SIG-M5 (cell line): ENCODE measurements around the gene MIPOL1.
"Not testable (repeated sequence)": the region's sequence is repeated elsewhere in the genome, so short reads cannot be mapped to it uniquely, and the experiment has no call there.

Experiments used
- DNase-seq: peaks from one replicate; lab custom pipeline; 2025; lab: John Stamatoyannopoulos, UW

MIPOL1 gene

GRCh38 chr14:37284760-37285159 is 87.0 kb downstream of the MIPOL1 start:
- no peak for DNase-seq

DNA sequence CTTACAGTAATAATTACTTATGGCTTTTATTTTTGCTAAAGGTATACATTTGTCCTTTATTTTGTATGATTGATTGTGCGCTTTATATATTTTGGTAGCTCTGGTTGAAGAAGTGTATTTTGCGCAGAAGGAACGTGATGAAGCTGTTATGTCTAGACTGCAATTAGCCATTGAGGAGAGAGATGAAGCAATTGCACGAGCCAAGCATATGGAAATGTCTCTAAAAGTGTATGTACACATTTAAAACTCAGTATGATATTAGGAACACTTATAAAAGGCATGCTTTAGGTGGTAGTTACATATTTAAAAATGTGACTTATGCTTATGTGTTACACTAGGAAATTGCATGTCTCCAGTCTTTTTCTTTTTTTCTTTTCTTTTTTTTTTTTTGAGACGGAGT is 87.5 kb downstream of the MIPOL1 start:
- DNase-seq, result no peak

DNA sequence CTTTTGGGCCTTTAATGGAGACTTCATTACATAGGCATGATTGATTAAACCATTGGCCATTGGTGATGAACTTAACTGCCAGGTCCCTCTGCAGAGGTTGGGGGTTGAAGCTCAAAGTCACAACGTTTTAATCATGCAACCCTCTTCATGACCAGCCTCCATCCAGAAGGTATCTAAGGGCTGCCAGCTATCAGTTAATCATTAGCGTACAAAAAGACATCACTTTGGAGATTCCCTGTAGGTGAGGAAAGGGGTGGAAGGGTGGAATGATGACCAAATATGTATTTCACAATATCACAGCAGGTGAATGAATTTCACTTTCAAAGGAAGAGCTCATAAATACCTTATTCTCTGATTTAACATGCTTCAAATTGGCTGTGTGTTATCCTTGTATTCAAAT is 92.0 kb downstream of the MIPOL1 start:
- DNase-seq, result no peak

- DNase-seq, result not testable (repeated sequence)
These were observed 97.5 kb downstream of the MIPOL1 start for GRCh38 chr14:37295262-37295661.

DNA sequence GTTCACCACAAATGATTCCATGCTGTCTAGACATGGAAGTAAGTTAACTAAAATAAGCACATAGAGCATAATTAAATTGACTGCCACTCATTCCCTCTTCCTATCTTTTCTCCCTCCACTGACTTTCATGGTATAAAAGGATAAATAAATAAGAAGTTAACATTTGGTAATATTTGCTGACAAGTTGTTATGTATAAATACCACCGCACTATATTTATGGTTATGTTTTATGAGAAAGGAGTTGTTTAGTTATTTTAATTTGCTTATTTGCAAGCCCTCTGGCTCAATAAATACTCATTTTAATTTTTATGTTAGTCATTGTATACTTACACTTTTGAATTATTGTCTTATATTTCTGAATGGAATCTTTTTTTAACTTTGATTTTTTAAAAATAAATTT is 113.5 kb downstream of the MIPOL1 start:
- DNase-seq, result no peak

DNA sequence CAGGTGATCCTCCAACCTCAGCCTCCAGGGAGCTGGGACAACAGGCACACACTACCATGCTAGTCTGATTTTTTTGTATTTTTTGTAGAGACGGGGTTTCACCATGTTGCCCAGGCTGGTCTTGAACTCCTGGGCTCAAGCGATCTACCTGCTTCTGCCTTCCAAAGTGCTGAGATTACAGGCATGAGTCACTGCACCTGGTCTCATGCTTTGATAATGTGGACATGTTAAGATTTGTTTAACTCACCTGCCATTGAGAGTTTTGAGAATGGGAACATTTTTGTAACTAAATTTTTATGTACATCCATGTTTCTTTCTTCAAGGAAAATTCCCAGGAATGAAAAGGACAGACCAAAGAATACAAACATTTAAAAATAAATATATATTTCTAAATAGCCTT is 121.2 kb downstream of the MIPOL1 start:
- no peak for DNase-seq

GRCh38 chr14:37320106-37320505 is 122.4 kb downstream of the MIPOL1 start:
- DNase-seq, result no peak

DNA sequence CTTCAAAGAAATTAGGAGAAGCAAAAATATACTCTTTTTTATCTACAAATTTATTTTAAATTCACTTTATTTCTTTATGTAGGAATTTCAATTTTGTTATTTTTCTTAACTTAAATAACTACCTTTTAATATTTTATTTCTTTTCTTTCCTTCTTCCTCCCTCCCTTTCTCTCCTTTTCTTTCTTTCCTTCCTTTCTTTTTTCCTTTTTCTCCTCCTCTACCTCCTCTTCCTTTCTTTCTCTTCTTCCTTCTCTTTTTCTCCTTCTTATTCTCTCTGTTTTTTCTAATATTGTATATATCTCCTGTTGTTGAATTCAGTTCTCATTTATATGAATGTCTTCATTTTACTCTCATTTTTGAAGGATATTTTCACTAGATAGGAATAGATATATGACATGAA is 127.6 kb downstream of the MIPOL1 start:
- DNase-seq, result no peak

DNA sequence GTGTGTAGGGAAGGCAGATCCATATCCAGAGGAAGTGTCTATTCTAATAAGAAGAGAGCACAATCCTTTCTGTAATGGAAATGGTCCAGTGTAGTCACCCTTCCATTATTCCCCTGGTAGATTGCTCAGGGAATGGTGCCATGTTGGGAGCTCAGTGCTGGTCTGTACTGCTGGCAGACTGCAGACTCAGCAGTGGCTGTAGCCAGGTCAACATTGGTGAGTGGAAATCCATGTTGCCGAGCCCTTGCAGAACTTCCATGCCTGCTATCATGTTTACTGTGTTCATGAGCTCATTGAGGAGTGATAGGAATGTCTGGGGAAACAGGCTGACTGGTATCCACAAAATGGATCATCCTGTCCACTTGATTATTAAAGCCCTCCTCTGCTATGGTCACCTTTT is 128.7 kb downstream of the MIPOL1 start:
- no peak for DNase-seq

DNA sequence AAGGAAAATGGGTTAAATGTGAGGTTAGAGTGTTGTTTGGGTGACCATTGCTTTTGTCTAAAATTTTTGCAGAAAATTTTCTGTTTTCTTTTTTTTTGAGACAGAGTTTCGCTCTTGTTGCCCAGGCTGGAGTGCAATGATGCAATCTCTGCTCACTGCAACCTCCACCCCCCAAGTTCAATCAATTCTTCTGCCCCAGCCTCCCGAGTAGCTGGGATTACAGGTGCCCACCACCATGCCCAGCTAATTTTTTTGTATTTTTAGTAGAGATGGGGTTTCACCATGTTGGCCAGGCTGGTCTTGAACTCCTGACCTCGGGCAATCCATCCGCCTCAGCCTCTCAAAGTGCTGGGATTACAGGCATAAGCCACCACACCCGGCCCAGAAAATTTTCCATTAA is 130.2 kb downstream of the MIPOL1 start:
- not testable (repeated sequence) for DNase-seq

GRCh38 chr14:37328673-37329072 is 130.9 kb downstream of the MIPOL1 start:
- DNase-seq, result no peak

DNA sequence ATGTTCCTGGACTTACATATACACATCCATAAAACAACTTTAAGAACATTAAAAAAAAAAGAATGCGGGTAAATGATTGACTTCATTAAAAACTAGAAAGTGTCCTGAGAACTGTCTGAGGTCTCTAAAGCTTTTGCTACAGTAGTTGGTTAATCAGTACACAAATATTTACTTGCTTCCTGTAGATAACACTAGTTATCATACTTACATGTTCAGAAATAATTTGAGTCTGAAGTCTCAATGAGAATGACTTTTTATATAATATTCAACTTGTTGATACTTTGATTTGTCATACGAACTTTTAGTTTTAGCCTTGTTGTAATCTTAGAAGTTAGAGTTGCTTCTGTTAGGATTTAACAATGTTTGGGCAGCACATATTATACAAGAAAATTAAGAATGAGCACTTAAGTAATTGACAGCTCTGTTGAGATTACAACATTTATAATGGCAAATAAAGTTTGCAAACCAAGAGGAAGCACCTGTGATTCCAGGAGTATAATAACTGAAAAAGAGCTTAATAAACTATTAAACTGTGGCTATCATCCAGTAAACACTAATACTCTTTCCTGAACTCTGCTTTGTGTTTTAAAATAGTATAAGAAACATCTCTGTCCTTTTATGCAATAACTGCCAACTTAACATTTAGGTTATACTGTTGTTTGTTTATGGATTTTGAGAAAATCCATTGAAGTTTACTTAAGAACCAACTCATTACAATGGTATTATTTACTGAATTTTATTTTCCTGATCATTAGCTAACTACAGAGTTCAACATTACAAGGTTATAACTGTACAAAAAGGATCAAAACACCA is 131.7 kb downstream of the MIPOL1 start:
- DNase-seq, result no peak

DNA sequence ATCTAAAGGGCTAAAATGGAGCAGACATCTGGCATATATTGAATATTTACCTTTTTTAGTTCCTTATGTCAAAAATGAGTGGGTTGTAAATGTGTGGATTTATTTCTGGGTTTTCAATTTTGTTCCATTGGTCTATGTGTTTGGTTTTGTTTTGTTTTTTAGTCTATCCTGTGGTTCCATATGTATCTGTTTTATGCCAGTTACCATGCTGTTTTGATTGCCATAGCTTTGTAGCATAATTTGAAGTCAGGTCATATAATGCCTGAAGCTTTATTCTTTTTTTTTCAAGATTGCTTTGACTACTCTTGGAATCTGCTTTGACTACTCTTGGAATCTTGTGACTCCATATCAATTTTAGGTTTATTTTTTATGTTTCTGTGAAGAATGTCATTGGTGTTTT is 133.2 kb downstream of the MIPOL1 start:
- DNase-seq, result no peak

GRCh38 chr14:37340353-37340752 is 142.6 kb downstream of the MIPOL1 start:
- no peak for DNase-seq

- DNase-seq, result no peak
These were observed 145.8 kb downstream of the MIPOL1 start for GRCh38 chr14:37343307-37344094.

- DNase-seq, result no peak
These were observed 165.9 kb downstream of the MIPOL1 start for GRCh38 chr14:37363661-37364060.

GRCh38 chr14:37369425-37369824 is 171.7 kb downstream of the MIPOL1 start:
- no peak for DNase-seq

- no peak for DNase-seq
These were observed 177.8 kb downstream of the MIPOL1 start for GRCh38 chr14:37375566-37375965.

DNA sequence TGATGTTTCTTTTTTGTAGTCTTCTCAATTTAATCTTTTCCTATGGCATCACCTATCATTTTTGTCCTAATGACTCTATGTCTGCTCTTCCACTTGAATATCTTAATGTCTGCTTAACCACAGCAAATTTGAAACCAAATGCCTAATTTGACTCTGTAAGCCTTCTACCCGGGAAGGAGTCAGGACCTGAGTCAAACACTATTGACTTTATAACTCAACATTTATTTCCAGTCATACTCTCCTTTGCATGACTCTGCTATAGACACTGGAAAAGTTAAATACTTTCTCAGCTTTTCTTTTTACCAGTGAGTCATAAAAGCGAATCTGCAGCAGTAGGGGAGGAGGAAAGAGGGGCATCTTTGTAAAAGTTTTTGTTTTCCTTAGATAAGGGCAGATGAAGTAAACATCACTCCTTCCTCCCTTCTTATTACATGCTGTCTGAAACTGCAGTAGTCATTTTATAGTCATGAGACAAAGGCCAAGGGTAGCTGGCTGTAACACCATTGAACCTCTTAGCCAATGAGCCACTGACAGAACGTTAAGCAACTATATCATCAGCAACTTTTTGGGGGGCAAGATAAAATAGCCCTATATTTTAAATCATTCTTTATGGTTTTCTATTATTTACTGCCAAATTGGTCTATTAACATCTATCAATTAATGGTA is 179.3 kb downstream of the MIPOL1 start:
- no peak for DNase-seq

- no peak for DNase-seq
These were observed 187.3 kb downstream of the MIPOL1 start for GRCh38 chr14:37384870-37385596.

GRCh38 chr14:37397157-37397940 is 199.6 kb downstream of the MIPOL1 start:
- DNase-seq, result not testable (repeated sequence)

GRCh38 chr14:37397941-37398215 is 200.1 kb downstream of the MIPOL1 start:
- DNase-seq, result no peak
